ENCODE measurements around the gene ERC1. TPM values are rescaled to one million over a fixed set of nuclear protein-coding genes. Genes with fewer than 3 reads are reported as not detected.
"Not testable (repeated sequence)": the region's sequence is repeated elsewhere in the genome, so short reads cannot be mapped to it uniquely, and the experiment has no call there.

The ERC1 gene
- total and polyA plus RNA-seq, 2 donors from 2014 or later = 5.1 to 68.3 TPM

GRCh38 chr12:1338483-1339177, 347.6 kb downstream of the ERC1 start:
- no peak overlapping the region for H3K27ac ChIP-seq (ENCODE audit: low read depth in 2 of 2, low read length in 2 of 2)
- no peak overlapping the region for H3K9ac ChIP-seq (ENCODE audit: low read length in 3 of 3)
- no peaks in the 10 kb centered on the region for H3K36me3 ChIP-seq (ENCODE audit: control insufficient read depth in 2 of 3, insufficient read depth in 3 of 3, low read length in 3 of 3)
- peaks cover 0 to 2% (median 0%) of the 10 kb centered on the region in 3 donors for H3K4me1 ChIP-seq (ENCODE audit: control insufficient read depth in 2 of 3, insufficient read depth in 2 of 3, low read depth in 1 of 3, low read length in 3 of 3)
- DNase-seq (no peak), FAIRE-seq (no peak)
- no peaks in the 10 kb centered on the region for H3K9me3 ChIP-seq (ENCODE audit: control insufficient read depth in 2 of 3, insufficient read depth in 1 of 3, low read length in 3 of 3)
- H3K27me3 ChIP-seq (ENCODE audit: control insufficient read depth, insufficient read depth, low read length) = no peaks in the 10 kb centered on the region
- H3K4me3 ChIP-seq (ENCODE audit: low read length in 3 of 3) = no peak overlapping the region
- TF ChIP-seq CTCF (IDR thresholded peaks at IDR 0.05; ENCODE audit: borderline replicate concordance, extremely low read depth, insufficient read depth) = no peak
- intact Hi-C loops (cut with DNase I) = no loop called here

- H3K27ac ChIP-seq (ENCODE audit: low read depth in 2 of 2, low read length in 2 of 2); DNase-seq; FAIRE-seq; intact Hi-C loops (cut with DNase I); H3K36me3 ChIP-seq (ENCODE audit: control insufficient read depth in 2 of 3, insufficient read depth in 3 of 3, low read length in 3 of 3); H3K4me1 ChIP-seq (ENCODE audit: control insufficient read depth in 2 of 3, insufficient read depth in 2 of 3, low read depth in 1 of 3, low read length in 3 of 3); H3K27me3 ChIP-seq (ENCODE audit: control insufficient read depth, insufficient read depth, low read length); H3K4me3 ChIP-seq (ENCODE audit: low read length in 3 of 3); H3K9me3 ChIP-seq (ENCODE audit: control insufficient read depth in 2 of 3, insufficient read depth in 1 of 3, low read length in 3 of 3); H3K9ac ChIP-seq (ENCODE audit: low read length in 3 of 3): not testable (repeated sequence)
These were observed 348.1 kb downstream of the ERC1 start for GRCh38 chr12:1339178-1339541.

GRCh38 chr12:1339618-1340319, 348.7 kb downstream of the ERC1 start:
- TF ChIP-seq CTCF (IDR thresholded peaks at IDR 0.05; ENCODE audit: borderline replicate concordance, extremely low read depth, insufficient read depth) = no peak
- FAIRE-seq (no peak), DNase-seq (no peak)
- Histone ChIP-seq H3K27me3 (ENCODE audit: control insufficient read depth, insufficient read depth, low read length) (no peaks in the 10 kb centered on the region), H3K4me3 (ENCODE audit: low read length in 3 of 3) (no peak overlapping the region), H3K36me3 (ENCODE audit: control insufficient read depth in 2 of 3, insufficient read depth in 3 of 3, low read length in 3 of 3) (no peaks in the 10 kb centered on the region), H3K27ac (ENCODE audit: low read depth in 2 of 2, low read length in 2 of 2) (no peak overlapping the region), H3K9ac (ENCODE audit: low read length in 3 of 3) (no peak overlapping the region), H3K9me3 (ENCODE audit: control insufficient read depth in 2 of 3, insufficient read depth in 1 of 3, low read length in 3 of 3) (no peaks in the 10 kb centered on the region), H3K4me1 (ENCODE audit: control insufficient read depth in 2 of 3, insufficient read depth in 2 of 3, low read depth in 1 of 3, low read length in 3 of 3) (peaks cover 0 to 2% (median 0%) of the 10 kb centered on the region in 3 donors)
- intact Hi-C loops (cut with DNase I) = no loop called here

- H3K27ac ChIP-seq (ENCODE audit: low read depth in 2 of 2, low read length in 2 of 2); H3K9ac ChIP-seq (ENCODE audit: low read length in 3 of 3); H3K27me3 ChIP-seq (ENCODE audit: control insufficient read depth, insufficient read depth, low read length); H3K4me1 ChIP-seq (ENCODE audit: control insufficient read depth in 2 of 3, insufficient read depth in 2 of 3, low read depth in 1 of 3, low read length in 3 of 3); H3K36me3 ChIP-seq (ENCODE audit: control insufficient read depth in 2 of 3, insufficient read depth in 3 of 3, low read length in 3 of 3); H3K4me3 ChIP-seq (ENCODE audit: low read length in 3 of 3); intact Hi-C loops (cut with DNase I); H3K9me3 ChIP-seq (ENCODE audit: control insufficient read depth in 2 of 3, insufficient read depth in 1 of 3, low read length in 3 of 3); DNase-seq; FAIRE-seq: not testable (repeated sequence)
These were observed 350.2 kb downstream of the ERC1 start for GRCh38 chr12:1341270-1341669.

Measured in kidney (tissue), 14 donors.